Epithelial cell of proximal tubule (primary cell): Measurements from ENCODE around the gene ARHGAP9. TPM values are rescaled to one million over a fixed set of nuclear protein-coding genes. Genes with fewer than 3 reads are reported as not detected.
"Not testable (repeated sequence)": the region's sequence is repeated elsewhere in the genome, so short reads cannot be mapped to it uniquely, and the experiment has no call there.

Experiments used
- DNase-seq: peaks from one replicate; pipeline ENCODE4 v3.0.0-alpha.2; 2011; ENCODE audit warnings: low read depth
- H3K4me3 ChIP-seq: 2 replicates; pipeline ENCODE4 v1.5.1; 2011; ENCODE audit warnings: low read depth, mild to moderate bottlenecking, low read length
- CTCF ChIP-seq: conservative IDR thresholded peaks from 2 replicates; pipeline ENCODE4 v1.5.1; 2012; ENCODE audit warnings: low read depth, mild to moderate bottlenecking, low read length
- total RNA-seq: library from RNA; depleted of rRNA; stranded (reverse); fragments of >200 nt; gene quantifications from 2 replicates; pipeline ENCODE4 v1.2.3, GENCODE V29; 2015

Gene ARHGAP9
- total RNA-seq, 1 donor from 2014 or later, result 0.29 TPM

DNA sequence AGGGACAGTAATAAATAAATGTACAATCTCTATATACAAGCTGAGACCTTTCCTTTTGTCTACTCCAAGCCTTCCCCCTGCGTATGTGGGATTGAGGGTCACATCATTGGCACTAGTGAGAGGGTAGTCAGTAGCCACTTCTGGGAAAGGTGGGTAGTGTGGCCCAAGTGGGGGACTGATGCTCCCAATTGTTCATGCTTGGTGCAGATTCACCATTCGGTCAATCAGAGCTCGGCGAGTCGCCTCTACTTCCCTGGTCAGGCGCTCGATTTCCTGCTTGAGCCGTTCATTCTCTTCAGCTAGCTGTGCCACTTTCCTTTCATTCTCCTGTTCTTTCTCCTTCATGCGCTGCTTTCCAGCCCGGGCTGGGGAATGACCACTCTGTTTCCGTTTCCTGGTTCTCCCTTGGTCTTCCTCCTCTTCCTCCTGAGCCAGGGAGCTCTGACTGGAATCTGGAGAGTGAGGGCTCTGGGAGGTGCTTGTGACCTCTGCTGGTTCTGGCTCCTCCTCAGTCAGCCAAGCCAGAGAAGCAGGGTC is 37.0 kb upstream of the ARHGAP9 start:
- no peak for TF ChIP-seq CTCF
- no peak for DNase-seq
- no peak overlapping the region for H3K4me3 ChIP-seq

DNA sequence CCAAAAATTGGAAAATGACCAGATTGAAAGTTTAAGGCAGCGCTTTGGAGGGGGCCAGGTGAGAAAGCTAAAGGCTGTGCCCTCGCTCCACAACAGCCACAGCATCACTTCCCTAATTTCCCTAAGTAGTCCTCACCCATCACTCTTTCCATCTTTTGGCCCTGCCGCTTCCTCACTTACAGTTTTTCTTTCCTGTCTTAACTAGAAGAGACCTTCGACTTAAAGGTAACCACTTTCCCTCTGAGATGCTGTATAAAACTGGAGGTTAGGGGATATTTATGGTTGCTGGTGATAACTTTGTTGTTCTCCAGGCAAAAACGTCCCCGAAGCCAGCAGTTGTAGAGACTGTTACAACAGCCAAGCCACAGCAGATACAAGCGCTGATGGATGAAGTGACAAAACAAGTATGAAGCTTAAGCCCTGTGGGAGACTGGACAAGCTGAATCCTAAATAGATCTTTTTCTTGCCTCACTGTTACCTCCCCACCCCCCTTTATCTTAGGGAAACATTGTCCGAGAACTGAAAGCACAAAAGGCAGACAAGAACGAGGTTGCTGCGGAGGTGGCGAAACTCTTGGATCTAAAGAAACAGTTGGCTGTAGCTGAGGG is 36.4 kb upstream of the ARHGAP9 start:
- TF ChIP-seq CTCF, result no peak
- no peak for DNase-seq
- H3K4me3 ChIP-seq, result no peak overlapping the region

GRCh38 chr12:57515408-57515933 is 35.8 kb upstream of the ARHGAP9 start:
- no peak for DNase-seq
- no peak overlapping the region for H3K4me3 ChIP-seq
- TF ChIP-seq CTCF, result no peak

DNA sequence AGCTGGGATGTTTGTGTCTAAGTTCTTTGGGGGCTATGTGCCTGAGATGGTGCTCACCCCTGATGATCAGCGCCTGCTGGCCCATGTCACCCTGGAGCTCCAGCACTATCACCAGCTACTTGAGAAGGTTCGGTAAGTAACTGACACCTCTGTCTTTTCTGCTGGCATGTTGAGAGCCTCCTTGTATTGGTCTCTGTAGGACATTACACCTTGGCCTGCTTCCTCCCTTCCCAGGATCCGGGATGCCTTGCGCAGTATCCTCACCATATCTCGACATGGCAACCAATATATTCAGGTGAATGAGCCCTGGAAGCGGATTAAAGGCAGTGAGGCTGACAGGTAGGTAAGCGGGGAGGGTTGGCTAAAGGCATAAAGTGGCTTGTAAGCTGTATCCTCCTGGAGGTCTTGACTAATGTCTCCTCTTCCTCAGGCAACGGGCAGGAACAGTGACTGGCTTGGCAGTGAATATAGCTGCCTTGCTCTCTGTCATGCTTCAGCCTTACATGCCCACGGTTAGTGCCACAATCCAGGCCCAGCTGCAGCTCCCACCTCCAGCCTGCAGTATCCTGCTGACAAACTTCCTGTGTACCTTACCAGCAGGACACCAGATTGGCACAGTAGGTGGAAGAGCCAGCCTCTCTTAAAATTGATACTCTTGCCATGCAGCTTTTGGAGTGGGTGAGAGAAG is 35.2 kb upstream of the ARHGAP9 start:
- H3K4me3 ChIP-seq, result no peak overlapping the region
- TF ChIP-seq CTCF, result no peak
- no peak for DNase-seq

- H3K4me3 ChIP-seq, result not testable (repeated sequence)
Measured at GRCh38 chr12:57514246-57514645, 34.6 kb upstream of the ARHGAP9 start.

DNA sequence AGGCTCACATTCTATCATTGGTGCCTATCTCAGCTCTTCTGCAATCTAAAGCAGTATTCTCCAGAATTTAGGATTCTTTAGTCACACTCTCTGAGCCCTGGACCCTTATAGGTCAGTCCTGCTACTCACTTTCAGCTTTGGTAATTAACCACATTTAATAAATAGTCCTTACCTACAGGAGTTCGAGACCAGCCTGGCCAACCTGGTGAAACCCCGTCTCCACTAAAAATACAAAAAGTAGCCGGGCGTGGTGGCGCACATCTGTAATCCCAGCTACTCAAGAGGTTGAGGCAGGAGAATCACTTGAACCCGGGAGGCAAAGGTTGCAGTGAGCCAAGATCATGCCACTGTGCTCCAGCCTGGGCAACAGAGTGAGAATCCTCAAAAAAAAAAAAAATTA is 34.0 kb upstream of the ARHGAP9 start:
- H3K4me3 ChIP-seq, DNase-seq: not testable (repeated sequence)

More at GRCh38 chr12:57514246-57514645, 34.6 kb upstream of the ARHGAP9 start:
- DNase-seq, result not testable (repeated sequence)

- H3K4me3 ChIP-seq, result no peak overlapping the region
- DNase-seq, result no peak
- no peak for TF ChIP-seq CTCF
Measured at GRCh38 chr12:57513266-57513665, 33.6 kb upstream of the ARHGAP9 start.

DNA sequence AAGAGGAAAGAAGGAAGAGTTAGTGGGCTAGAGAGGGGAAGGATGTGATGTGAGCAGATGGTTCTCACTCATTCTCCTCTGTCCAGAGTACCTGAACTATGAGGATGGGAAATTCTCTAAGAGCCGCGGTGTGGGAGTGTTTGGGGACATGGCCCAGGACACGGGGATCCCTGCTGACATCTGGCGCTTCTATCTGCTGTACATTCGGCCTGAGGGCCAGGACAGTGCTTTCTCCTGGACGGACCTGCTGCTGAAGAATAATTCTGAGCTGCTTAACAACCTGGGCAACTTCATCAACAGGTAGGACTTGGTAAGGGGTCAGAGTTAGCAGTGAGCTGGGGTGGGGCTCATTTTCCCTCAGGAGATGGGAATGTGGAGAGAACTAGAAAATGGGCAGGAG is 33.0 kb upstream of the ARHGAP9 start:
- no peak overlapping the region for H3K4me3 ChIP-seq
- no peak for DNase-seq
- no peak for TF ChIP-seq CTCF
